Measurements from ENCODE around the gene ARHGAP6.

DNA sequence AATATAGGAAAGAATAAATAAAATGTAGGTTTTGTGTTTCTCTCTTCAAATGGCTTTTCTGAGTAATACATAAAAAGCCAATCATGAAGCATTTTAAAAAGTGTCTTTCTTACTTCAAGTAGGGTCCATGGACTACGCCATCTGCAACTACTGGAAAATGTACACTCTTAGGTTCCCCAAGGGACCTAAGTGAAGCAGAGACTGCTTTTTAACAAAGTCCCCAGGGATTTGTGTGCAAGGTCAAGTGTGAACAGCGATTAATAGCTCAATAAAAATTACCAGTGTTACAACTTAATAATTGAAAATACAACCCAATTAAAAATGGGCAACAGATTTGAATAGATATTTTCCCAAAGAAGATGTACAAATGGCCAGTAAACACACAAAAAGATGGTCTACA lies 84.9 kb downstream of the ARHGAP6 start:
- TF ChIP-seq EGR1 (IDR thresholded peaks at IDR 0.05), result no peak
- TF ChIP-seq, protein P1, sequence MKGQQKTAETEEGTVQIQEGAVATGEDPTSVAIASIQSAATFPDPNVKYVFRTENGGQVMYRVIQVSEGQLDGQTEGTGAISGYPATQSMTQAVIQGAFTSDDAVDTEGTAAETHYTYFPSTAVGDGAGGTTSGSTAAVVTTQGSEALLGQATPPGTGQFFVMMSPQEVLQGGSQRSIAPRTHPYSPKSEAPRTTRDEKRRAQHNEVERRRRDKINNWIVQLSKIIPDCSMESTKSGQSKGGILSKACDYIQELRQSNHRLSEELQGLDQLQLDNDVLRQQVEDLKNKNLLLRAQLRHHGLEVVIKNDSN (IDR thresholded peaks at IDR 0.05), result no peak
- TF ChIP-seq CREB1 (IDR thresholded peaks at IDR 0.05; ENCODE audit: low read depth), result no peak
- no peak for TF ChIP-seq EP300 (IDR thresholded peaks at IDR 0.05; ENCODE audit: borderline replicate concordance)
- TF ChIP-seq, protein P2, sequence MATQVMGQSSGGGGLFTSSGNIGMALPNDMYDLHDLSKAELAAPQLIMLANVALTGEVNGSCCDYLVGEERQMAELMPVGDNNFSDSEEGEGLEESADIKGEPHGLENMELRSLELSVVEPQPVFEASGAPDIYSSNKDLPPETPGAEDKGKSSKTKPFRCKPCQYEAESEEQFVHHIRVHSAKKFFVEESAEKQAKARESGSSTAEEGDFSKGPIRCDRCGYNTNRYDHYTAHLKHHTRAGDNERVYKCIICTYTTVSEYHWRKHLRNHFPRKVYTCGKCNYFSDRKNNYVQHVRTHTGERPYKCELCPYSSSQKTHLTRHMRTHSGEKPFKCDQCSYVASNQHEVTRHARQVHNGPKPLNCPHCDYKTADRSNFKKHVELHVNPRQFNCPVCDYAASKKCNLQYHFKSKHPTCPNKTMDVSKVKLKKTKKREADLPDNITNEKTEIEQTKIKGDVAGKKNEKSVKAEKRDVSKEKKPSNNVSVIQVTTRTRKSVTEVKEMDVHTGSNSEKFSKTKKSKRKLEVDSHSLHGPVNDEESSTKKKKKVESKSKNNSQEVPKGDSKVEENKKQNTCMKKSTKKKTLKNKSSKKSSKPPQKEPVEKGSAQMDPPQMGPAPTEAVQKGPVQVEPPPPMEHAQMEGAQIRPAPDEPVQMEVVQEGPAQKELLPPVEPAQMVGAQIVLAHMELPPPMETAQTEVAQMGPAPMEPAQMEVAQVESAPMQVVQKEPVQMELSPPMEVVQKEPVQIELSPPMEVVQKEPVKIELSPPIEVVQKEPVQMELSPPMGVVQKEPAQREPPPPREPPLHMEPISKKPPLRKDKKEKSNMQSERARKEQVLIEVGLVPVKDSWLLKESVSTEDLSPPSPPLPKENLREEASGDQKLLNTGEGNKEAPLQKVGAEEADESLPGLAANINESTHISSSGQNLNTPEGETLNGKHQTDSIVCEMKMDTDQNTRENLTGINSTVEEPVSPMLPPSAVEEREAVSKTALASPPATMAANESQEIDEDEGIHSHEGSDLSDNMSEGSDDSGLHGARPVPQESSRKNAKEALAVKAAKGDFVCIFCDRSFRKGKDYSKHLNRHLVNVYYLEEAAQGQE (IDR thresholded peaks at IDR 0.05; ENCODE audit: low read depth), result no peak
- no peak for TF ChIP-seq YY1 (IDR thresholded peaks at IDR 0.05; ENCODE audit: low read depth)
- TF ChIP-seq CEBPB (IDR thresholded peaks at IDR 0.05), result no peak
- no peak for TF ChIP-seq TAF1 (IDR thresholded peaks at IDR 0.05; ENCODE audit: low read depth)
- TF ChIP-seq, protein P3, sequence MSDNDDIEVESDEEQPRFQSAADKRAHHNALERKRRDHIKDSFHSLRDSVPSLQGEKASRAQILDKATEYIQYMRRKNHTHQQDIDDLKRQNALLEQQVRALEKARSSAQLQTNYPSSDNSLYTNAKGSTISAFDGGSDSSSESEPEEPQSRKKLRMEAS (IDR thresholded peaks at IDR 0.05), result no peak
- TF ChIP-seq FOXM1 (IDR thresholded peaks at IDR 0.05; ENCODE audit: borderline replicate concordance, low read depth), result no peak
- TF ChIP-seq TCF12 (IDR thresholded peaks at IDR 0.05; ENCODE audit: low read depth), result no peak
- no peak for TF ChIP-seq RAD21 (IDR thresholded peaks at IDR 0.05; ENCODE audit: low read depth)
- no peak for TF ChIP-seq TEAD4 (IDR thresholded peaks at IDR 0.05)
- no peak for TF ChIP-seq NFIC (IDR thresholded peaks at IDR 0.05)
